CD4-positive, alpha-beta T cell (primary cell): Measurements from ENCODE around the gene MYL4. TPM values are rescaled to one million over a fixed set of nuclear protein-coding genes. Genes with fewer than 3 reads are reported as not detected.

Experiments
- ATAC-seq: fragments of 200-7000 bp; cut with Tn5 transposase; one replicate; pipeline ENCODE4 v1.10.0; 2022; ENCODE audit warnings: mild to moderate bottlenecking; ENCODE audit not compliant: poor library complexity
- CTCF ChIA-PET: fragments of 350-600 bp; sonication (Branson Sonifier 250); formaldehyde crosslinking; loops from one replicate; lab custom pipeline; 2021; ENCODE audit warnings: antibody characterized with exemption, inconsistent platforms; lab: Charles Lee
- POLR2A ChIA-PET: fragments of 350-600 bp; sonication (Branson Sonifier 250); formaldehyde crosslinking; loops from one replicate; lab custom pipeline; 2021; ENCODE audit warnings: antibody characterized with exemption, inconsistent platforms; lab: Charles Lee
- DNase-seq, 14 experiments: peaks; one replicate each; pipeline ENCODE4 v3.0.0-alpha.2; 2013 to 2020; ENCODE audit warnings: mixed read lengths in 2 of 14
- H3K27ac ChIP-seq, 2 donors: one replicate each; pipeline versions ENCODE4 v1.5.1 to v1.7.0; 2013; ENCODE audit warnings: low read length in 2 of 2, low read depth in 1 of 2, mild to moderate bottlenecking in 1 of 2
- H3K27me3 ChIP-seq, 2 experiments: 1 replicate in 1 of 2; 2 replicates in 1 of 2; pipeline versions ENCODE4 v1.6.1 to v1.7.0; 2013; ENCODE audit warnings: low read length in 2 of 2, control low read depth in 1 of 2, mild to moderate bottlenecking in 1 of 2, moderate library complexity in 1 of 2; ENCODE audit not compliant: insufficient read depth in 2 of 2, control insufficient read depth in 1 of 2
- H3K36me3 ChIP-seq: one replicate; pipeline ENCODE4 v1.6.1; 2013; ENCODE audit warnings: low read length, control low read depth; ENCODE audit not compliant: insufficient read depth
- H3K4me1 ChIP-seq: one replicate; pipeline ENCODE4 v1.6.1; 2013; ENCODE audit warnings: low read length, control low read depth; ENCODE audit not compliant: insufficient read depth
- H3K4me3 ChIP-seq: one replicate; pipeline ENCODE4 v1.5.1; 2013; ENCODE audit warnings: mild to moderate bottlenecking, low read length, moderate library complexity
- H3K9me3 ChIP-seq, 2 experiments: 1 replicate in 1 of 2; 2 replicates in 1 of 2; pipeline versions ENCODE4 v1.6.1 to v1.7.0; 2013; ENCODE audit warnings: low read length in 2 of 2, mild to moderate bottlenecking in 2 of 2, control low read depth in 1 of 2, moderate library complexity in 1 of 2; ENCODE audit not compliant: control insufficient read depth in 1 of 2, insufficient read depth in 1 of 2
- H3K27ac Mint-ChIP-seq: one replicate; pipeline ENCODE4 v1.8.0; 2020; ENCODE audit warnings: mixed read lengths
- H3K27me3 Mint-ChIP-seq: one replicate; pipeline ENCODE4 v1.8.0; 2021; ENCODE audit warnings: mixed read lengths
- H3K36me3 Mint-ChIP-seq: one replicate; pipeline ENCODE4 v1.8.0; 2021; ENCODE audit warnings: low read depth, mixed read lengths
- H3K4me1 Mint-ChIP-seq: one replicate; pipeline ENCODE4 v1.8.0; 2021; ENCODE audit warnings: low read depth, mixed read lengths
- H3K4me3 Mint-ChIP-seq: one replicate; pipeline ENCODE4 v1.8.0; 2020; ENCODE audit warnings: mild to moderate bottlenecking, mixed read lengths
- H3K9me3 Mint-ChIP-seq: one replicate; pipeline ENCODE4 v1.8.0; 2020; ENCODE audit warnings: mixed read lengths
- CTCF ChIP-seq: fragments of 200-600 bp; IDR thresholded peaks from one replicate; pipeline ENCODE4 v1.8.0; 2022; ENCODE audit warnings: antibody characterized with exemption, mild to moderate bottlenecking
- intact Hi-C, 2 experiments: fragments of 100-400 bp; cut with DNase I in 1 of 2; cut with micrococcal nuclease in 1 of 2; formaldehyde crosslinking; loops; one replicate each; pipeline versions ENCODE4 v1.15.1 to v1.9.0; 2023 to 2025; cut with DNase I, micrococcal nuclease
- total RNA-seq, 174 experiments: library from RNA in 2 of 174; stranded (reverse) in 2 of 174; gene quantifications; one replicate each; pipeline ENCODE4 v1.2.3 and lab custom pipeline; 2021 to 2026

MYL4 gene
- total RNA-seq, 2 experiments from 2014 or later = not detected

GRCh38 chr17:47244697-47245096 is 35.5 kb downstream of the MYL4 start:
- Mint-ChIP-seq H3K4me1 (no peaks in the 10 kb centered on the region), H3K27ac (no peak overlapping the region), H3K4me3 (no peak overlapping the region), H3K36me3 (no peaks in the 10 kb centered on the region), H3K27me3 (peaks cover 29% of the 10 kb centered on the region), H3K9me3 (no peaks in the 10 kb centered on the region)
- Histone ChIP-seq H3K4me3 (no peak overlapping the region), H3K9me3 (no peaks in the 10 kb centered on the region), H3K4me1 (peaks cover 6% of the 10 kb centered on the region), H3K36me3 (no peaks in the 10 kb centered on the region), H3K27me3 (peaks cover 3 to 9% of the 10 kb centered on the region in 2 experiments), H3K27ac (no peak overlapping the region)
- intact Hi-C loops = no loop called here
- CTCF ChIA-PET = no interaction called here
- ATAC-seq = no peak
- no peak for DNase-seq
- POLR2A ChIA-PET = no interaction called here
- no peak for TF ChIP-seq CTCF

GRCh38 chr17:47246120-47246519 is 37.0 kb downstream of the MYL4 start:
- DNase-seq (no peak), ATAC-seq (no peak)
- no peaks in the 10 kb centered on the region for H3K36me3 ChIP-seq
- no peak overlapping the region for H3K4me3 Mint-ChIP-seq
- no peaks in the 10 kb centered on the region for H3K36me3 Mint-ChIP-seq
- TF ChIP-seq CTCF = no peak
- peaks cover 33% of the 10 kb centered on the region for H3K27me3 Mint-ChIP-seq
- H3K4me1 ChIP-seq = no peaks in the 10 kb centered on the region
- H3K9me3 ChIP-seq = no peaks in the 10 kb centered on the region
- no peak overlapping the region for H3K4me3 ChIP-seq
- no peak overlapping the region for H3K27ac ChIP-seq
- H3K27ac Mint-ChIP-seq = no peak overlapping the region
- no peaks in the 10 kb centered on the region for H3K4me1 Mint-ChIP-seq
- H3K9me3 Mint-ChIP-seq = no peaks in the 10 kb centered on the region
- H3K27me3 ChIP-seq = peaks cover 3 to 9% of the 10 kb centered on the region in 2 experiments
- intact Hi-C loops = no loop called here
- ChIA-PET POLR2A (no interaction called here), CTCF (no interaction called here)

GRCh38 chr17:47250855-47251254 is 41.7 kb downstream of the MYL4 start:
- ATAC-seq = no peak
- Histone ChIP-seq H3K27me3 (peaks cover 20 to 29% of the 10 kb centered on the region in 2 experiments), H3K36me3 (no peaks in the 10 kb centered on the region), H3K4me1 (peaks cover 12% of the 10 kb centered on the region), H3K9me3 (no peaks in the 10 kb centered on the region), H3K4me3 (no peak overlapping the region), H3K27ac (no peak overlapping the region)
- TF ChIP-seq CTCF = no peak
- peaks cover 9% of the 10 kb centered on the region for H3K4me1 Mint-ChIP-seq
- no peak for DNase-seq
- no peaks in the 10 kb centered on the region for H3K9me3 Mint-ChIP-seq
- peaks cover 48% of the 10 kb centered on the region for H3K27me3 Mint-ChIP-seq
- intact Hi-C loops = no loop called here
- H3K27ac Mint-ChIP-seq = no peak overlapping the region
- H3K4me3 Mint-ChIP-seq = no peak overlapping the region
- POLR2A ChIA-PET = no interaction called here
- no peaks in the 10 kb centered on the region for H3K36me3 Mint-ChIP-seq
- CTCF ChIA-PET = no interaction called here
